ENCODE measurements around the gene MYH11.
"Not testable (repeated sequence)": the region's sequence is repeated elsewhere in the genome, so short reads cannot be mapped to it uniquely, and the experiment has no call there.

Gene MYH11

DNA sequence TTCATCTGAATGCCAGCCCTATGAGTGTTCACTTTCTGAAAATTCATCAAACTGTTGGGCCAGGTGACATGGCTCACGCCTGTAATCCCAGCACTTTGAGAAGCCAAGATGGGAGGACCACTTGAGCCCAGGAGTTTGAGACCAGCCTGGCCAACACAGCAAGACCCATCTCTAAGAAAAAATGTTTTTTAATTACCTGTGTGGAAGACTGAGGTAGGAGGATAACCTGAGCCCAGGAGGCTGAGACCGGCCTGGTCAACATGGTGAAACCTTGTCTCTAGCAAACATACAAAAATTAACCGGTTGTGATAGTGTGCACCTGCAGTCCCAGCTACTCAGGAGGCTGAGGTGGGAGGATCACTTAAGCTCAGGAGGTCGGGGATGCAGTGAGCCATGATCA, 10.3 kb downstream of the MYH11 start:
- FAIRE-seq = no peak

GRCh38 chr16:15843635-15844279, 13.1 kb downstream of the MYH11 start:
- FAIRE-seq (no peak), DNase-seq (ENCODE audit: insufficient read length, low spot score) (no peak)

More for the DNA sequence above, 10.3 kb downstream of the MYH11 start:
- no peak for DNase-seq (ENCODE audit: insufficient read length, low spot score)

GRCh38 chr16:15839204-15839603, 17.6 kb downstream of the MYH11 start:
- not testable (repeated sequence) for FAIRE-seq; DNase-seq (ENCODE audit: insufficient read length, low spot score)

- DNase-seq (ENCODE audit: insufficient read length, low spot score) = no peak
- FAIRE-seq = no peak
These were observed 19.1 kb downstream of the MYH11 start for GRCh38 chr16:15837761-15838160.

- DNase-seq (ENCODE audit: insufficient read length, low spot score) (no peak), FAIRE-seq (no peak)
These were observed 19.7 kb downstream of the MYH11 start for GRCh38 chr16:15836965-15837611.

DNA sequence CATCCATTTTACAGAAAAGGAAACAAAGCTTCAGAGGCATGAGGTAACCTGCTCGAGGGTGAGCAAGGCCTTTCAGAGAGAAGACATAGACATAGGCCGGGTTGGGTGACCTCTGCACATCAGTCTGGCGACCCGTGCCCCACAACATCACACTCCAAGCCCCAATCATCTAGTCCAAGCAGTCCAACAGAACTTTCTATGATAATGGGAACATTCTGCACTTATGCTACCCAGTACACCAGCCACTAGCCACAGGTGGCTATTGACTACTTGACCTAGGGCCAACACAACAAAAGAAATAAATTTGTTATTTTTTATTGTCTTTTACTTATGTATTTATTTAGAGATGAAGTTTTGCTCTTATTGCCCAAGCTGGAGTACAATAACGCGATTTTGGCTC, 20.8 kb downstream of the MYH11 start:
- FAIRE-seq = no peak
- DNase-seq (ENCODE audit: insufficient read length, low spot score) = no peak

DNA sequence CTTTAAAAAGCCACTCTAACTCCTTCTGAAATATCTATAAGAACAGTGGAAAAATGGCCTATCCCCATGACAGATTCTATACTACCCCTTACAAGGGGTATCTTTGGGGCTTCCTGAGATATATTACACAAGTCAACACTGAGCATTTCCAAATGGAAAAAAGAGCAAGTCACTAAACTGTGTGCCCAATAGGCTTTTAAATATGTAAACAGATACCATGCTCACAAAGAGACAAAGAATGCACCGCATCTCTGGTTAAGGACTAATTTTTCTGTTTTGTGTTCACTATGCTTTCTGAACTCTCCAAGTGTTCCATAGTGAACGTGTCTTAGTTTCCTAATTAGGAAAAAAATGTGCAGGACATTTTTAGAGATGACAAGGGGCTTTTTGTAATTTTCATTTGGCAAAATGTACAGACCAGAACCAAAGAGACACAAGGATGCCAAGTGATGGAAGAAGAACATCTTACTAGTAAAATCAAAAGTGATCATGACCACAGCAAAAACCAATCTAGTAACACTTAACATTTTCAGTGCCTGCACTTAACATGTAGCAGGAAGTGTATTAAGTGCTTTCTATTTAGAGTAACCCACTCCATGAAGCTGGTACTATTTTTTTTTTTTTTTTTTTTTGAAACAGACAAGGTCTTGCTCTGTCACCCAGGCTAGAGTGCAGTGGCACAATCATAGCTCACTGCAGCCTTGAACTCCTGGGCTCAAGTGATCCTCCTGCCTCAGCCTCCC, 21.5 kb downstream of the MYH11 start:
- FAIRE-seq (no peak), DNase-seq (ENCODE audit: insufficient read length, low spot score) (no peak)

DNA sequence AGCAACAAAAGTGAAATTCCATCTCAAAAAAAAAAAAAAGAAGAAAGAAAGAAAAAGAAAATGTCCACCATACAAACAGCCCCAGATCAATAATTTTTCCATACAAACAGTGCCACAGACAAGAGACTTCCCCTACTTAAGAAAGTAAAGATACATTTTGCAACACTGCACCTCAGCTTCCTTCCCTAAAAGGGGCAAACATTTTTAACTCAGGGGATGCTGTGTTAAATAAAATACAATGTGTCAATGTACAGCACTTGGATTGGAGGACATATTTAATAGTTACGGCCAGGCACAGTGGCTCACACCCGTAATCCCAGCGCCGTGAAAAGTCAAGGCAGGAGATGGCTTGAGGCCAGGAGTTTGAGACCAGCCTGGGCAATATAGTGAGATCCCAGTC, 22.3 kb downstream of the MYH11 start:
- no peak for DNase-seq (ENCODE audit: insufficient read length, low spot score)
- no peak for FAIRE-seq

DNA sequence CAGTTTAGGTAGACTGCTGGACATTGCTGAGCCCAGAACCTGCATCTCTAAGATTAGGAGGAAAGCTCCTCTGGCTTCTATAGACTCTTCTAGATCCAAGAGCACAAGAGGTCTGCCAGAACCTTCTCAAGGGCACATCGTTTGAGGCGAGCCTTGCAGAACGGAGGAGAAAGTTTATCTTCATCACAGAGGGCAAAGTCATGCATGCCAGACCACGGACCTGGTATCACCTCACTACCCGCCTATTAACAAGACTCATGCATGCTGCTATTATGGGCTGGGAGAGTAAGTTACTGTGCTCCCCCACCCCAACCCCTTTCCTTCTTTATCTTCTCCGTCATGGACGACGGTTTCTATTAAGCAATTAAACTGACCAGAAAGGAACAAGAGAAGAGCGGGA, 23.3 kb downstream of the MYH11 start:
- no peak for DNase-seq (ENCODE audit: insufficient read length, low spot score)

GRCh38 chr16:15832241-15832640, 24.6 kb downstream of the MYH11 start:
- DNase-seq (ENCODE audit: insufficient read length, low spot score) = no peak
- FAIRE-seq = no peak

More for the DNA sequence above, 23.3 kb downstream of the MYH11 start:
- no peak for FAIRE-seq

DNA sequence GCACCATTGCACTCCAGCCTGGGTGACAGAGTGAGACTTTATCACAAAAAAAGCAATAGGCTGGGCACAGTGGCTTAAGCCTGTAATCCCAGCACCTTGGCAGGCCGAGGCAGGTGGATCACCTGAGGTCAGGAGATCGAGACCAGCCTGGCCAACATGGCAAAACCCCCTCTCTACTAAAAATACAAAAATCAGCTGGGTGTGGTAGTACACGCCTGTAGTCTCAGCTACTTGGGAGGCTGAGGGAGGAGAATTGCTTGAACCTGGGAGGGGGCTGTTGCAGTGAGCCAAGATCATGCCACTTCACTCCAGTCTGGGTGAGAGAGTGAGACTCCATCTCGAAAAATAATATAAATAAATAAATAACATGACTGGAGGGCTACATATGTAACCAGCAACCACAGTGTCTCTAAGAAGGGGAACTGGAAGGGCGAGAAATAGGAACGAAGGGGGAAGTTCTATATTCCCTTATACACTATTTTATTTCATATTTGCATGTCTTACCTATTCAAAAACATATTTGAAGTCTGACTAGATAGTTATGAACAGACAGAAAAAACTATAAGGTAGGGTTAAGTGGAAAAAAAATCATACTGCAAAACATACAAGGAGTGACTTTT, 25.9 kb downstream of the MYH11 start:
- FAIRE-seq (no peak), DNase-seq (ENCODE audit: insufficient read length, low spot score) (no peak)

DNA sequence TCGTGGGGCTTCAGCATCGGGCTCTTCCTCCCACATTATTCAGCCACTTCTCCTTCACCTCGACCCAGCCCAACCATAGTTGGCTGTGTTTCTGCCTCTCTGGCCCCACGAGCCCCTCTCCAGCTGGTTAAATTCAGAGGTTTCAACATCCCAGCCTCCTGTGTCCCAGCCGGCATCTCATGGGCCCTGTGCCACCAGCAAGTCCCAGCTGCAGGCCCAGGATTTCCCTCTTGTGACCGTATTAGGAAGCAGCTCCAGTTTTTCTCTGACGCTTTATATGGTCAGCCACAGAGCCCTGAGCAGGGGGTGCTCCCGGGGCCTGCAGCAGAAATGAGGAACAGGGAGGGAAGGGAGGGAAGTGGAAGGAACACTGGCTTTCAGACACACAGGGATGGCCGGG, 27.4 kb downstream of the MYH11 start:
- DNase-seq (ENCODE audit: insufficient read length, low spot score) = no peak
- no peak for FAIRE-seq

- no peak for FAIRE-seq
- no peak for DNase-seq (ENCODE audit: insufficient read length, low spot score)
These were observed 29.0 kb downstream of the MYH11 start for GRCh38 chr16:15827709-15828343.

- DNase-seq (ENCODE audit: insufficient read length, low spot score) (no peak), FAIRE-seq (no peak)
These were observed 29.5 kb downstream of the MYH11 start for GRCh38 chr16:15827299-15827698.

DNA sequence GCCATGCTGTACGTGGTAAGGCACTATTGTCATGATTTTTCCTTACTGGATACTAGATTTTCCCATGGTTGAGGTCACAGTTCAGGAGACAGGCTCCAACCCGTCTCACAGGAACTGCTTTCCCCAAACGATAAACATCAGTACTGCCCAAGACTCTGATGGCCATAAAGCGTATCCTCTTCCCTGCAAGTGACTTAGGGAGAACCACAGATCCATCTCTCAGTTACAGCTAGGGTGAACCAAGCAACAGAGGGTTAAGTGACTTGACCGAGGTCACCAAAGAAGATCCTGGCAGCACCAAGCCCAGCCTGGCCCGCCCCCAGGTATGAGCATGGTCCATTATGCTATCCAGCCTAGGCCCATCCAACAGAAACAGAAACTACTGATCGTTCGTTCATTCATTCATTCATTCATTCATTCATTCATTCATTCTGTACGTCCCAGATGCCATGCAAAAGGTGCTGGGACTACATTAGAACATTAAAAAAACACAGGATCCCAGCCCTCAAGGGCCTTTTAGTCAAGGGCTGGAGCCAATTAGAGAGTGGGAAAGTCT, 31.0 kb downstream of the MYH11 start:
- FAIRE-seq = no peak
- no peak for DNase-seq (ENCODE audit: insufficient read length, low spot score)

DNA sequence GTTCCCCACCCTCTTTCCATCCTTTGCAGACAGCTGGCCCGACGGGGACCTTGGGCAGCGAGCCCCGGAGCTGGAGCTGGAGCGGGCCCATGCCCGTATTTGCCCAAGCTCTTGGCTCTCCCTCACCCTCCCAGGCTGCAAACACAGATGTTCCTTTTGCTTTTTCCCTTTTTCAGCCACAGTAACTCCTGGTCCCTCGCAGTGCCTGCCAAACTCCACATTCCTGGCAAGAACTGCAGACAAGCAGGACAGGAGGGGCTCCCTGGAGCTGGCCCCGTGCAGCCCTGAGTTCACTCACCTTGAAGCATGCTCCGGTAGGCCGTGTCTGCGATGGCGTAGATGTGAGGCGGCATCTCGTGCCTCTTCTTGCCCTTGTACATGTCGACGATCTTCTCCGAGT, 33.9 kb downstream of the MYH11 start:
- FAIRE-seq (no peak), DNase-seq (ENCODE audit: insufficient read length, low spot score) (no peak)

DNA sequence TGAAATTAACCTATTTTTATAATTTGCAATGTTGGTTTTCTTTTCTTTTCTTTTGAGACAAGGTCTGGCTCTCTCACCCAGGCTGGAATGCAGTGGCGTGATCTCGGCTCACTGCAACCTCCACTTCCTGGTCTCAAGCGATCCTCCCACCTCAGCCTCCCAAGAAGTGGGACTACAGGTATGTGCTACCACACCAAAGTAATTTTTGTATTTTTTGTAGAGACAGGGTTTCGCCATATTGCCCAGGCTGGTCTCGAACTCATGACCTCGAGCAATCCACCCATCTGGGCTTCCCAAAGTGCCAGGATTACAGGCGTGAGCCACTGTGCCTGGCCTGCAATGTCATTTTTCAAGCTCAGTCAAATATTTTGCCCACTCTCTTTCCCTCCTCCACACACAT, 36.0 kb downstream of the MYH11 start:
- FAIRE-seq (no peak), DNase-seq (ENCODE audit: insufficient read length, low spot score) (no peak)

DNA sequence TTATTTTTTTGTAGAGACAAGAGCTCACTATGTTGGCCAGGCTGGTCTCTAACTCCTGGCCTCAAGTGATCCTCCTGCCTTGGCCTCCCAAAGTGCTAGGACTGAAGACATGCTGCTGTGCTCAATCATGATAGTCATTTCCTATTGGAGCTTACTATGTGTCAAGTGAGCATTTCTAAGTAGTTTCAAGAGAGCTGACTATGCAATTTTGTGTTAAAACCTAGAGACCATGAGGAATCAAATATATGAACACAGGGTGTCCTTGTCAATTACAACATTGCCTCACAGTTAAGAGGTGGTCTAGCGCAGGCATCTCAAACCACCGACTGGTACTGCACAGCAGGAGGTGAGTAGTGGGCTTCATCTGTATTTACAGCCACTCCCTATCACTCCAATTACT, 37.8 kb downstream of the MYH11 start:
- no peak for FAIRE-seq

GRCh38 chr16:15817446-15817845, 39.4 kb downstream of the MYH11 start:
- no peak for DNase-seq (ENCODE audit: insufficient read length, low spot score)
- no peak for FAIRE-seq

More for the DNA sequence above, 37.8 kb downstream of the MYH11 start:
- no peak for DNase-seq (ENCODE audit: insufficient read length, low spot score)

DNA sequence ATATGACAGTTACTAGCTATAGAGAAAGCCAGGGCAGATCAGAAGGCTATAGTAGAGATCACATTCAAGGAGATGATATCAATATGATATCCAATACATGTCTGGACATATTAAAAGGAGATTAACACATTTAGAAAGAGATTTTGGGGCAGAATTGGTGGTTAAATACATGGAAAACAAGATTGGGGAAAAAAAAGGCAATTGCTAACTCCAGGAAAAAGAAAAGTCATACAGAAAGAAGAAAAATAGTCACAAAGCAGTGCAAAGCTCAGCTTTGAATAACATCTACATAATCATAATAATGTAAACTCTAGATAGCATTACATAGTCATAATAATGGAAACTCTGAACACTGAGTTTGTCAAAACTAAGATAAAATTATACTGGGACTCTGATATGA, 40.6 kb downstream of the MYH11 start:
- FAIRE-seq = no peak
- DNase-seq (ENCODE audit: insufficient read length, low spot score) = no peak

DNA sequence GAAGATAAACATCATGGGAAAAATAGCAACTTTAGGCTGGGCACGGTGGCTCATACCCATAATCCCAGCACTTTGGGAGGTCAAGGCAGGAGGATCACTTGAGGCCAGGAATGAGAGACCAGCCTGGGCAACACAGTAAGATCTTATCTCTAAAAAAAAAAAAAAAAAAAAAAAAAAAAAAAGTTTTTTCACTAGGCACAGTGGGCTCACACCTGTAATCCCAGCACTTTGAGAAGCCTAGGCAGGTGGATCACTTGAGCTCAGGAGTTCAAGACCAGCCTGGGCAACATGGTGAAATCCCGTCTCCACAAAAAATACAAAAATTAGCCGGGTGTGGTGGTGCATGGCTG, 44.5 kb downstream of the MYH11 start:
- FAIRE-seq; DNase-seq (ENCODE audit: insufficient read length, low spot score): not testable (repeated sequence)

Data from HTR-8/SVneo (cell line).